GM21825 (cell line): Measurements from ENCODE around the gene UBXN10.

Experiments used
- ATAC-seq: cut with Tn5 transposase; IDR thresholded peaks from one replicate; pipeline ENCODE4 v1.9.1; 2021; ENCODE audit warnings: mild to moderate bottlenecking, moderate library complexity; ENCODE audit not compliant: unreplicated experiment

The UBXN10 gene

GRCh38 chr1:20233394-20233793 lies 47.5 kb downstream of the UBXN10 start:
- ATAC-seq: no peak

GRCh38 chr1:20233866-20234265 lies 48.0 kb downstream of the UBXN10 start:
- no peak for ATAC-seq

- ATAC-seq: no peak
Observed at GRCh38 chr1:20234788-20235535, 49.1 kb downstream of the UBXN10 start.

GRCh38 chr1:20237646-20238045 lies 51.8 kb downstream of the UBXN10 start:
- no peak for ATAC-seq

- ATAC-seq: no peak
Observed at GRCh38 chr1:20240012-20240411, 54.1 kb downstream of the UBXN10 start.

GRCh38 chr1:20242890-20243479 lies 57.1 kb downstream of the UBXN10 start:
- ATAC-seq: no peak
